Ovary (tissue), 3 donors: ENCODE measurements around the gene FUBP3.
"Not testable (repeated sequence)": the region's sequence is repeated elsewhere in the genome, so short reads cannot be mapped to it uniquely, and the experiment has no call there.

ENCODE experiments used
- POLR2A ChIP-seq: fragments of 450-650 bp; IDR thresholded peaks from one replicate; pipeline ENCODE4 v1.6.1; 2017; ENCODE audit warnings: antibody characterized with exemption, mild to moderate bottlenecking, moderate library complexity
- TF ChIP-seq, protein P1 (sequence below), 3 donors: fragments of 450-650 bp in 2 of 3; fragments of 200-600 bp in 1 of 3; IDR thresholded peaks; one replicate each; pipeline versions ENCODE4 v1.5.1 to v1.8.0; 2016 to 2022; ENCODE audit warnings: antibody characterized with exemption in 3 of 3, mild to moderate bottlenecking in 1 of 3
- donor health status: DM: no; HTN: no; CAD: no.

DNA sequence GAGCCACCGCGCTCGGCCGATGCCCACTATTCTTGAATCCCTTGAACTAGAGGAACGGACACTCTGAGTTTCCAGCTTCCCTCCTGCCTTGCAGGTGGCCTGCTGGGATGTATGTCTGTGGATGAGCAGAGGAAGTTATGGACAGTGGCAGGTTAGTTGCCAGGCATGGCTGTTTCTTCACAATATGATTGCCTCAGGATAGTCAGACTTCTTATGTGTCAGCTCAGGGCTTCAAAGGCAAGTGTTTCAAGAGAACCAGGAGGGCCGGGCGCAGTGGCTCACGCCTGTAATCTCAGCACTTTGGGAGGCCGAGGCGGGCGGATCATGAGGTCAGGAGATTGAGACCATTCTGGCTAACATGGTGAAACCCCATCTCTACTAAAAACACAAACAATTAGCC is 106.6 kb downstream of the FUBP3 start:
- TF ChIP-seq, protein P1, sequence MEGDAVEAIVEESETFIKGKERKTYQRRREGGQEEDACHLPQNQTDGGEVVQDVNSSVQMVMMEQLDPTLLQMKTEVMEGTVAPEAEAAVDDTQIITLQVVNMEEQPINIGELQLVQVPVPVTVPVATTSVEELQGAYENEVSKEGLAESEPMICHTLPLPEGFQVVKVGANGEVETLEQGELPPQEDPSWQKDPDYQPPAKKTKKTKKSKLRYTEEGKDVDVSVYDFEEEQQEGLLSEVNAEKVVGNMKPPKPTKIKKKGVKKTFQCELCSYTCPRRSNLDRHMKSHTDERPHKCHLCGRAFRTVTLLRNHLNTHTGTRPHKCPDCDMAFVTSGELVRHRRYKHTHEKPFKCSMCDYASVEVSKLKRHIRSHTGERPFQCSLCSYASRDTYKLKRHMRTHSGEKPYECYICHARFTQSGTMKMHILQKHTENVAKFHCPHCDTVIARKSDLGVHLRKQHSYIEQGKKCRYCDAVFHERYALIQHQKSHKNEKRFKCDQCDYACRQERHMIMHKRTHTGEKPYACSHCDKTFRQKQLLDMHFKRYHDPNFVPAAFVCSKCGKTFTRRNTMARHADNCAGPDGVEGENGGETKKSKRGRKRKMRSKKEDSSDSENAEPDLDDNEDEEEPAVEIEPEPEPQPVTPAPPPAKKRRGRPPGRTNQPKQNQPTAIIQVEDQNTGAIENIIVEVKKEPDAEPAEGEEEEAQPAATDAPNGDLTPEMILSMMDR (IDR thresholded peaks at IDR 0.05): not testable (repeated sequence)
- not testable (repeated sequence) for TF ChIP-seq POLR2A
